Neuronal stem cell (in vitro differentiated cells): ENCODE measurements around the gene SOCS1.
A peak's percentile ranks its signal among the peaks of the same experiment; 100 is the strongest.

Experiments used
- DNase-seq: peaks from one replicate; pipeline ENCODE4 v3.0.0-alpha.2; 2013; ENCODE audit warnings: low spot score
- H2AFZ ChIP-seq: one replicate; pipeline ENCODE4 v1.6.1; 2013; ENCODE audit warnings: mild to moderate bottlenecking, low read length, inconsistent platforms
- H2AK5ac ChIP-seq: 2 replicates; pipeline ENCODE4 v1.6.1; 2013; ENCODE audit warnings: low read depth, mild to moderate bottlenecking, inconsistent platforms, low read length, moderate library complexity, mixed read lengths
- H2BK120ac ChIP-seq: 2 replicates; pipeline ENCODE4 v1.6.1; 2013; ENCODE audit warnings: low read depth, mild to moderate bottlenecking, inconsistent platforms, low read length, moderate library complexity, mixed read lengths
- H2BK12ac ChIP-seq: one replicate; pipeline ENCODE4 v1.6.1; 2013; ENCODE audit warnings: low read length, inconsistent platforms
- H2BK15ac ChIP-seq: 2 replicates; pipeline ENCODE4 v1.6.1; 2013; ENCODE audit warnings: mild to moderate bottlenecking, low read length, inconsistent platforms, mixed read lengths
- H2BK5ac ChIP-seq: one replicate; pipeline ENCODE4 v1.6.1; 2013; ENCODE audit warnings: inconsistent platforms, mild to moderate bottlenecking, low read length, moderate library complexity
- H3K14ac ChIP-seq: one replicate; pipeline ENCODE4 v1.6.1; 2013; ENCODE audit warnings: low read length, inconsistent platforms
- H3K18ac ChIP-seq: 2 replicates; pipeline ENCODE4 v1.6.1; 2013; ENCODE audit warnings: low read length, inconsistent platforms
- H3K23ac ChIP-seq: 2 replicates; pipeline ENCODE4 v1.6.1; 2013; ENCODE audit warnings: low read depth, mild to moderate bottlenecking, mixed read lengths, low read length, inconsistent platforms; ENCODE audit not compliant: poor library complexity
- H3K27ac ChIP-seq: replicated peaks from 3 replicates; pipeline ENCODE4 v1.5.1; 2013; ENCODE audit warnings: low read length, inconsistent platforms
- H3K27me3 ChIP-seq, 3 experiments: 2 replicates each; pipeline ENCODE4 v1.6.1; 2013; ENCODE audit warnings: low read length in 3 of 3, mild to moderate bottlenecking in 2 of 3, inconsistent platforms in 1 of 3, low read depth in 1 of 3, mixed read lengths in 1 of 3, moderate library complexity in 1 of 3; ENCODE audit not compliant: control insufficient read depth in 3 of 3, insufficient read depth in 3 of 3
- H3K36me3 ChIP-seq, 2 donors: replicated peaks in 1 of 2; 2 replicates each; pipeline ENCODE4 v1.6.1; 2013; ENCODE audit warnings: low read length in 2 of 2; ENCODE audit not compliant: control insufficient read depth in 2 of 2, insufficient read depth in 2 of 2
- H3K4ac ChIP-seq: 2 replicates; pipeline ENCODE4 v1.6.1; 2013; ENCODE audit warnings: inconsistent platforms, mild to moderate bottlenecking, low read length, moderate library complexity
- H3K4me1 ChIP-seq, 2 donors: 1 replicate in 1 of 2; 2 replicates in 1 of 2; pipeline ENCODE4 v1.6.1; 2013; ENCODE audit warnings: low read length in 2 of 2, low read depth in 1 of 2; ENCODE audit not compliant: control insufficient read depth in 2 of 2, insufficient read depth in 1 of 2
- H3K4me2 ChIP-seq: one replicate; pipeline ENCODE4 v1.6.1; 2013; ENCODE audit warnings: mild to moderate bottlenecking, low read length, inconsistent platforms; ENCODE audit not compliant: insufficient read depth, poor library complexity, severe bottlenecking
- H3K4me3 ChIP-seq, 2 donors: 2 replicates each; pipeline ENCODE4 v1.5.1; 2013; ENCODE audit warnings: low read length in 2 of 2, mild to moderate bottlenecking in 2 of 2, inconsistent platforms in 1 of 2, moderate library complexity in 1 of 2
- H3K79me1 ChIP-seq: one replicate; pipeline ENCODE4 v1.6.1; 2013; ENCODE audit warnings: low read depth, mild to moderate bottlenecking, inconsistent platforms, low read length, moderate library complexity
- H3K9ac ChIP-seq: one replicate; pipeline ENCODE4 v1.6.1; 2013; ENCODE audit warnings: mild to moderate bottlenecking, low read depth, low read length, inconsistent platforms; ENCODE audit not compliant: poor library complexity
- H3K9me3 ChIP-seq, 2 donors: replicated peaks in 1 of 2; 2 replicates each; pipeline versions ENCODE3 to v1.6.1; 2013; ENCODE audit warnings: low read length in 2 of 2, mild to moderate bottlenecking in 2 of 2, inconsistent platforms in 1 of 2, low read depth in 1 of 2, mixed read lengths in 1 of 2, moderate library complexity in 1 of 2; ENCODE audit not compliant: control insufficient read depth in 2 of 2, insufficient read depth in 1 of 2
- H4K8ac ChIP-seq: one replicate; pipeline ENCODE4 v1.6.1; 2013; ENCODE audit warnings: low read depth, mild to moderate bottlenecking, inconsistent platforms, low read length, moderate library complexity
- H4K91ac ChIP-seq: one replicate; pipeline ENCODE4 v1.6.1; 2013; ENCODE audit warnings: low read length, low read depth, mild to moderate bottlenecking, inconsistent platforms; ENCODE audit not compliant: poor library complexity
- WGBS, 2 donors: extraction: QIAGEN DNeasy Blood & Tissue Kit; methylation state at CpG; one replicate each; pipeline ENCODE4 v1.1.7; 2013; ENCODE audit warnings: missing lambda C conversion rate in 2 of 2, mixed read lengths in 1 of 2; ENCODE audit not compliant: insufficient read length in 2 of 2, insufficient replicate concordance in 1 of 2; ENCODE audit errors: extremely low coverage in 2 of 2; 5-methylcytosine and 5-hydroxymethylcytosine counted together

Gene SOCS1

DNA sequence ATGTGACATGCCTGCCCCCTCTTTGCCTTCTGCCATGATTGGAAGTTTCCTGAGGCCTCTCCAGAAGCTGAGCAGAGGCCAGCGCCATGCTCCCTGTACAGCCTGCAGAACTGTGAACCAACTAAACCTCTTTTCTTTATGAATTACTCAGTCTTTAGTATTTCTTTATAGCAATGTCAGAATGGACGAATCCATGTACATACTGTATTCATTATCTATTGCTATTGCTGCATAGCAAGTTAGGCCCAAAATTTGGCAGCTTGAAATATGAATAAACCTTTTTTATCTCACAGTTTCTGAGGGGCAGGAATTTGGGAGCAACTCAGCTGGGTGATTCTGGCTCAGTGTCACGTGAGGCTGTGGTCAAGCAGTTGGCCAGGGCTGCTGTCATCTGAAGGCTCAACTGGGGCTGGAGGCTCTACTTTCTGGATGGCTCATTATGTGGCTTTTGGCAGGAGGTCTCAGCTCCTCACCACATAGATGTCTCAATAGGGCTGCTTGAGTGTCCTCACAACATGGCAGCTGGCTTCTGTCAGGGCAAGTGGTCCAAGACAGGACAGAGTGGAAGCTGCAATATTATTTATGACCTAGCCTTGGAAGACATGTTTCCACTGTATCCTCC lies 40.0 kb downstream of the SOCS1 start:
- Histone ChIP-seq H3K4me3 (no peak overlapping the region), H3K4me2 (no peak overlapping the region), H2AFZ (no peak overlapping the region), H4K91ac (no peak overlapping the region), H2BK15ac (no peak overlapping the region), H3K14ac (no peak overlapping the region), H3K4me1 (no peaks in the 10 kb centered on the region), H3K23ac (no peak overlapping the region), H3K9me3 (peaks cover 10 to 21% of the 10 kb centered on the region in 2 donors), H2BK120ac (no peak overlapping the region), H3K18ac (no peak overlapping the region), H3K36me3 (no peaks in the 10 kb centered on the region), H3K27me3 (no peaks in the 10 kb centered on the region), H2BK12ac (no peak overlapping the region), H3K4ac (no peak overlapping the region), H3K27ac (no peak overlapping the region), H2AK5ac (no peak overlapping the region), H2BK5ac (no peak overlapping the region), H3K79me1 (no peaks in the 10 kb centered on the region), H4K8ac (no peak overlapping the region), H3K9ac (no peak overlapping the region)
- DNase-seq = no peak
- WGBS, 2 donors = no CpG with 5 or more reads among the region's 3 CpGs

DNA sequence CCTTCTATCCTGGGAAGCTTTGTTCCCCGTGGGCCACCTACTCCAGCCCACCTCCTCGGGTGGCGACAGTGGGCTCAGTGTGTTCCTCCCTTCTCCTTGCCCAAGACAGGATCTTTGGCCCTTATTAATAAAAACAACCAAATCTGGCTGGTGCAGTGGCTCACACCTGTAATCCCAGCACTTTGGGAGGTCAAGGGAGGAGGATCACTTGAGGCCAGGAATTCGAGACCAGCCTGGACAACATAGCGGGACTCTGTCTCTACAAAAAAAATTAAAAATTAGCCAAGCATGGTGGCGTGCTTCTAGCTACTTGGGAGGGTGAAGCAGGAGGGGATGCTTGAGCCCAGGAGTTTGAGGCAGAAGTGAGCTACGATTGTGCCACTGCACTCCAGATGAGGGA lies 42.2 kb downstream of the SOCS1 start:
- no CpG with 5 or more reads among the region's 7 CpGs for WGBS, 2 donors
- no peak overlapping the region for H4K8ac ChIP-seq

DNA sequence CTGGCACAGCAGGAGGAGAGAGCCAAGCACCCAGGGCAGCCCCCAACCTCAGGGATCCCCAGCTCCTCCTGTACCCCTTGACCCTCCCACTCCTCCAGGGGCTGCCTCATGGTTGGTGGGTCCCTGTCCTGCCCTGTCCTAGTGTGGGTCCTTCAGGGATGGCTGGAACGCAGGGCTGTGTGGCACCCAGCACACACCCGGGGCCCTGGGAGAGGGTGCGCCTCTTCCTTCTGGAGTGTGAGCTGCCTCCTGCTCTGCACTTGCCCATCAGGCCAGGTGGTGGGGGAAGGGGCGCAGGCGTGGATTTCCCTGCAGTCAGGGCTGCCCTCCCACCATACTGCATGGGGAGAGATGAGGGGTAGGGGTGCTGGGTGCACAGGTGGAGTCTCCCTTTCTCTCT lies 42.6 kb downstream of the SOCS1 start:
- no peak overlapping the region for H4K8ac ChIP-seq

More for the DNA sequence above, 42.2 kb downstream of the SOCS1 start:
- Histone ChIP-seq H2BK15ac (no peak overlapping the region), H2AFZ (no peak overlapping the region), H3K4me2 (no peak overlapping the region), H3K9ac (no peak overlapping the region), H3K4me3 (no peak overlapping the region), H3K27ac (no peak overlapping the region), H3K36me3 (no peaks in the 10 kb centered on the region), H2BK120ac (no peak overlapping the region), H3K14ac (no peak overlapping the region), H3K18ac (no peak overlapping the region), H3K79me1 (no peaks in the 10 kb centered on the region), H3K9me3 (peaks cover 10 to 15% of the 10 kb centered on the region in 2 donors), H2BK5ac (peak overlapping the region; percentile 54), H3K23ac (no peak overlapping the region), H3K27me3 (no peaks in the 10 kb centered on the region), H4K91ac (peak overlapping the region; percentile 85), H3K4me1 (no peaks in the 10 kb centered on the region), H2AK5ac (peak overlapping the region; percentile 85), H3K4ac (no peak overlapping the region), H2BK12ac (no peak overlapping the region)
- DNase-seq = no peak

DNA sequence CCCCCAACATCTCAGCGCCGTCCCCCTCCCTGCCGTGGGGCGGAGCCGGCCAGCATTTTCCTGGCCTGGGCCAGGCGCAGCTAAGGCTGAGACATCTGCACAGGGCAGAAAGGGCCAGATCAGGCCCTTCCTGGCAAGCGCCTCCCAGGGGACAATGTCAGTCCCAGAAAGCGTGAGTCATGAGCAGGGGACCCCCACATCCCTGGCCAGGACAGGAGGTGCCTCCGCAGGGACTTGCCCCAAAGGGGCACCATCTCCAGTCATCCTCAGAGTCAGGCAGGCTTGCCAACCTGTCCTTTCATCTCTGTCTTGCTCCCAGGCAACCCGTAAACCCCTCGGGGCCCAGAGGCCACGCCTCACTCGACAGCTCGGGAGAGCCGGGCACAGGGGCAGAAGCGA lies 43.2 kb downstream of the SOCS1 start:
- Histone ChIP-seq H3K36me3 (no peaks in the 10 kb centered on the region), H2BK15ac (no peak overlapping the region), H3K23ac (no peak overlapping the region), H2AK5ac (no peak overlapping the region), H3K9ac (no peak overlapping the region), H2BK120ac (no peak overlapping the region), H2BK5ac (peak overlapping the region; percentile 54), H3K79me1 (no peaks in the 10 kb centered on the region), H4K8ac (no peak overlapping the region), H3K9me3 (peaks cover 6 to 10% of the 10 kb centered on the region in 2 donors), H3K4ac (no peak overlapping the region), H3K27ac (no peak overlapping the region), H2BK12ac (no peak overlapping the region), H3K4me1 (no peaks in the 10 kb centered on the region), H4K91ac (no peak overlapping the region), H3K4me2 (no peak overlapping the region), H3K18ac (peak overlapping the region; percentile 57), H3K27me3 (no peaks in the 10 kb centered on the region), H3K4me3 (no peak overlapping the region), H3K14ac (no peak overlapping the region), H2AFZ (no peak overlapping the region)
- DNase-seq = no peak
- no CpG with 5 or more reads among the region's 16 CpGs for WGBS, 2 donors

More for the DNA sequence above, 42.6 kb downstream of the SOCS1 start:
- peak overlapping the region in 1 of 2 donors; percentile 21 for H3K4me3 ChIP-seq
- H4K91ac ChIP-seq = peak overlapping the region; percentile 85
- H3K36me3 ChIP-seq = no peaks in the 10 kb centered on the region
- no peak overlapping the region for H2BK15ac ChIP-seq
- WGBS, 2 donors = no CpG with 5 or more reads among the region's 5 CpGs
- H3K14ac ChIP-seq = no peak overlapping the region
- H3K27ac ChIP-seq = no peak overlapping the region
- no peak overlapping the region for H2BK120ac ChIP-seq
- H2BK12ac ChIP-seq = no peak overlapping the region
- H3K9ac ChIP-seq = no peak overlapping the region
- no peak overlapping the region for H3K18ac ChIP-seq
- no peak overlapping the region for H3K23ac ChIP-seq
- peak overlapping the region; percentile 85 for H2AK5ac ChIP-seq
- no peak overlapping the region for H3K4me2 ChIP-seq
- no peaks in the 10 kb centered on the region for H3K79me1 ChIP-seq
- H3K4ac ChIP-seq = no peak overlapping the region
- peaks cover 9 to 11% of the 10 kb centered on the region in 2 donors for H3K9me3 ChIP-seq
- H3K4me1 ChIP-seq = no peaks in the 10 kb centered on the region
- no peak for DNase-seq
- peak overlapping the region; percentile 54 for H2BK5ac ChIP-seq
- no peaks in the 10 kb centered on the region for H3K27me3 ChIP-seq
- H2AFZ ChIP-seq = no peak overlapping the region
